Measurements from ENCODE around the gene C5AR1. TPM values are rescaled to one million over a fixed set of nuclear protein-coding genes. Genes with fewer than 3 reads are reported as not detected.
"Not testable (repeated sequence)": the region's sequence is repeated elsewhere in the genome, so short reads cannot be mapped to it uniquely, and the experiment has no call there.

The C5AR1 gene
- total RNA-seq, result 9.3 TPM

- H3K4me3 ChIP-seq, result peak within 1 kb of the TSS in 1 of 2 donors; percentile 38
- peaks cover 3 to 19% of the 10 kb centered on the region in 2 donors for H3K4me1 ChIP-seq
- TF ChIP-seq, protein P1, sequence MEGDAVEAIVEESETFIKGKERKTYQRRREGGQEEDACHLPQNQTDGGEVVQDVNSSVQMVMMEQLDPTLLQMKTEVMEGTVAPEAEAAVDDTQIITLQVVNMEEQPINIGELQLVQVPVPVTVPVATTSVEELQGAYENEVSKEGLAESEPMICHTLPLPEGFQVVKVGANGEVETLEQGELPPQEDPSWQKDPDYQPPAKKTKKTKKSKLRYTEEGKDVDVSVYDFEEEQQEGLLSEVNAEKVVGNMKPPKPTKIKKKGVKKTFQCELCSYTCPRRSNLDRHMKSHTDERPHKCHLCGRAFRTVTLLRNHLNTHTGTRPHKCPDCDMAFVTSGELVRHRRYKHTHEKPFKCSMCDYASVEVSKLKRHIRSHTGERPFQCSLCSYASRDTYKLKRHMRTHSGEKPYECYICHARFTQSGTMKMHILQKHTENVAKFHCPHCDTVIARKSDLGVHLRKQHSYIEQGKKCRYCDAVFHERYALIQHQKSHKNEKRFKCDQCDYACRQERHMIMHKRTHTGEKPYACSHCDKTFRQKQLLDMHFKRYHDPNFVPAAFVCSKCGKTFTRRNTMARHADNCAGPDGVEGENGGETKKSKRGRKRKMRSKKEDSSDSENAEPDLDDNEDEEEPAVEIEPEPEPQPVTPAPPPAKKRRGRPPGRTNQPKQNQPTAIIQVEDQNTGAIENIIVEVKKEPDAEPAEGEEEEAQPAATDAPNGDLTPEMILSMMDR (IDR thresholded peaks at IDR 0.05), result no peak
- intact Hi-C loops (cut with DNase I), result no loop called here
- H3K27ac ChIP-seq, result peak within 1 kb of the TSS; percentile 13 to 49
- DNase-seq (ENCODE audit: low spot score in 2 of 2), result peak in 1 of 2 donors; percentile 72
- H3K9me3 ChIP-seq, result no peaks in the 10 kb centered on the region
- H3K27me3 ChIP-seq, result no peaks in the 10 kb centered on the region
- no peaks in the 10 kb centered on the region for H3K36me3 ChIP-seq
Measured at GRCh38 chr19:47309608-47310007, at the start of gene C5AR1. Gene C5AR1, plus strand, starts transcription at chr19:47309861. Its CDS starts 35 bp downstream, at chr19:47309896.

DNA sequence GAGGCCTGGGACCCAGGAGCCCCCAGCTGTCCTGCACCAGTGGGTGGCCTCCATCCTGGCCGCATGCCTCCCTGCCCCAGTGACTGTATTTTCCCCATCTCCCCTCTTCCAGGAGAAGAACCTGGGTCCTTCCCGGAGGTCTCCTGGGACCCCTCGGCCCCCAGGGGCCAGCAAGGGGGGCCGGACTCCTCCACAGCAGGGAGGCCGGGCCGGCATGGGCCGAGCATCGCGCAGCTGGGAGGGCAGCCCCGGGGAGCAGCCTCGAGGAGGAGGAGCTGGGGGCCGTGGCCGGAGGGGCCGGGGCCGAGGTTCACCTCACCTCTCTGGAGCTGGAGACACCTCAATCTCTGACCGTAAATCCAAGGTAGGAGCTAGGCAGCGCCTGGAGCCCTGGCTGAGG lies 49.2 kb upstream of the C5AR1 start:
- Histone ChIP-seq H3K9me3 (no peaks in the 10 kb centered on the region), H3K27ac (no peak overlapping the region), H3K27me3 (no peaks in the 10 kb centered on the region), H3K36me3 (peaks cover 50 to 71% of the 10 kb centered on the region in 2 donors), H3K4me1 (peaks cover 0 to 28% of the 10 kb centered on the region in 2 donors), H3K4me3 (no peak overlapping the region)
- intact Hi-C loops (cut with DNase I), result no loop called here
- TF ChIP-seq, protein P1 (IDR thresholded peaks at IDR 0.05), result no peak
- no peak for DNase-seq (ENCODE audit: low spot score in 2 of 2)

DNA sequence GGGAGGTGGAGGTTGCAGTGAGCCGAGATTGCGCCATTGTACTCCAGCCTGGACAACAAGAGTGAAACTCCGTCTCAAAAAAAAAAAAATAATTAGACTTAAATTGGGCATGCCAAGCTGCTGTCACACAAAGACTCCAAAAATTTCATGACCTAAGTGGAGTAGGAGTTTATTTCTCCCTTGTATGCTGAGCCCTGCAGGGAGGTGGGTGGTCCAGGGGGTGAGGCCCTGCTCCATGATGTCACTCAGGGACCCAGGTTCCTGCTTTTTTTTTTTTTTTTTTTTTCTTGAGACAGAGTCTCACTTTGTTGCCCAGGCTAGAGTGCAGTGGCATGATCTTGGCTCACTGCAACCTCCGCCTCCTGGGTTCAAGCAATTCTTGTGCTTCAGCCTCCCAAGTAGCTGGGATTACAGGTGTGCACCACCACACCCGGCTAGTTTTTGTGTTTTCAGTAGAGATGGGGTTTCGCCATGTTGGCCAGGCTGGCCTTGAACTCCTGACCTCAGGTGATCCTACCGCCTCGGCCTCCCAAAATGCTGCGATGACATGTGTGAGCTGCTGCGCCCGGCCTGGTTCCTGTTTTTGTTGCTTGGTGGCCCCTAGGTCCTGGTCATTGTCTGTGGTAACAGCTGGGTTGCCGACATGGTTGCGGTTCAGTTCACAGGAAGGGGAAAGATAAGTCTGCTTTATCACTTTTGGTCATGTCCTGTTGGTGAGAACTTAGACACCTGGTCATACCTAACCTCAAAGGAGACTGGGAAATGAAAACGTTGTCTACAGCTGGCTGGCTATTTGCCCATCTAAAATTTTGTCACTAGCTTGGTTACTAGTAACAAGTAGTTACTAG lies 47.5 kb upstream of the C5AR1 start:
- Histone ChIP-seq H3K4me1 (peaks cover 0 to 22% of the 10 kb centered on the region in 2 donors), H3K36me3 (peaks cover 65 to 84% of the 10 kb centered on the region in 2 donors)
- H3K27ac ChIP-seq; H3K27me3 ChIP-seq; DNase-seq (ENCODE audit: low spot score in 2 of 2); H3K9me3 ChIP-seq; H3K4me3 ChIP-seq; intact Hi-C loops (cut with DNase I): not testable (repeated sequence)

GRCh38 chr19:47264629-47265028 lies 45.0 kb upstream of the C5AR1 start:
- intact Hi-C loops (cut with DNase I), result no loop called here
- Histone ChIP-seq H3K4me1 (peaks cover 0 to 2% of the 10 kb centered on the region in 2 donors), H3K4me3 (no peak overlapping the region), H3K9me3 (no peaks in the 10 kb centered on the region), H3K27ac (no peak overlapping the region), H3K36me3 (peaks cover 66 to 85% of the 10 kb centered on the region in 2 donors), H3K27me3 (no peaks in the 10 kb centered on the region)
- DNase-seq (ENCODE audit: low spot score in 2 of 2), result no peak
- TF ChIP-seq, protein P1 (IDR thresholded peaks at IDR 0.05), result no peak

GRCh38 chr19:47266401-47266941 lies 43.2 kb upstream of the C5AR1 start:
- TF ChIP-seq, protein P1 (IDR thresholded peaks at IDR 0.05), result no peak
- DNase-seq (ENCODE audit: low spot score in 2 of 2), result no peak
- no peak overlapping the region for H3K27ac ChIP-seq
- H3K9me3 ChIP-seq, result no peaks in the 10 kb centered on the region
- peaks cover 57 to 85% of the 10 kb centered on the region in 2 donors for H3K36me3 ChIP-seq
- intact Hi-C loops (cut with DNase I), result no loop called here
- H3K4me1 ChIP-seq, result no peaks in the 10 kb centered on the region
- no peaks in the 10 kb centered on the region for H3K27me3 ChIP-seq
- no peak overlapping the region for H3K4me3 ChIP-seq

DNA sequence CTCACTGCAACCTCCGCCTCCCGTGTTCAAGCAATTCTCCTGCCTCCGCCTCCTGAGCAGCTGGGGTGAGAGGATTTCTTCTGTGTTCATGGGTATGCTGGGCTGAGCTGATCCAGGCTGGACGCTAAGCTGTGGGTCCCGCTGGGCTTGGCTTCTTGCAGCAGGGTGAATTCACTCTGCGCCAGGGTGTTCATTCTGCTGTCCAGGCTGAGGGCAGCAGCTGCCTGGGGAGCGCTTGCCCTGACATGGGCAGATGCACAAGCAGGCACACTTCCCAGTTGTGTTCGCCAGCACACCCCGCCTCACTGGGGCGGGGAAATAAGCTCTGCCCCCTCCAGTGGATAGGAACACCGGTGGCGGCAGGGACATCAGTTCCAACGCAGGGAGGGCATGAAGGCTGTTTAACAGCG lies 42.3 kb upstream of the C5AR1 start:
- Histone ChIP-seq H3K27me3 (no peaks in the 10 kb centered on the region), H3K4me1 (peaks cover 0 to under 1% of the 10 kb centered on the region in 2 donors), H3K4me3 (no peak overlapping the region), H3K36me3 (peaks cover 58 to 82% of the 10 kb centered on the region in 2 donors), H3K27ac (no peak overlapping the region), H3K9me3 (no peaks in the 10 kb centered on the region)
- DNase-seq (ENCODE audit: low spot score in 2 of 2), result no peak
- TF ChIP-seq, protein P1 (IDR thresholded peaks at IDR 0.05), result no peak
- intact Hi-C loops (cut with DNase I), result no loop called here

All from ascending aorta (tissue), 2 donors.